H1 (cell line): Measurements from ENCODE around the gene ERCC3. TPM values are rescaled to one million over a fixed set of nuclear protein-coding genes. Genes with fewer than 3 reads are reported as not detected.
"Not testable (repeated sequence)": the region's sequence is repeated elsewhere in the genome, so short reads cannot be mapped to it uniquely, and the experiment has no call there.

ENCODE experiments used
- CTCF ChIA-PET: fragments of 300-600 bp; sonication (Branson Sonifier 250); formaldehyde crosslinking; loops from one replicate; lab custom pipeline; 2021; ENCODE audit not compliant: partially characterized antibody; lab: Charles Lee
- POLR2A ChIA-PET: fragments of 300-600 bp; sonication (Branson Sonifier 250); formaldehyde crosslinking; loops from one replicate; lab custom pipeline; 2021; ENCODE audit warnings: inconsistent platforms; ENCODE audit not compliant: partially characterized antibody; lab: Charles Lee
- DNase-seq, 2 experiments: peaks; one replicate each; pipeline versions ENCODE4 v3.0.0 to v3.0.0-alpha.2; 2010 to 2022; ENCODE audit warnings: low spot score in 2 of 2, low read depth in 1 of 2, mixed read lengths in 1 of 2
- FAIRE-seq: peaks from 2 replicates; lab custom pipeline; 2011; peaks lifted over from hg19 to GRCh38; lab: Jason Lieb, UNC
- H2AFZ ChIP-seq: 2 replicates; pipeline ENCODE4 v1.8.1; 2012; ENCODE audit warnings: low read length, inconsistent platforms
- H2AK5ac ChIP-seq: 2 replicates; pipeline ENCODE4 v1.6.1; 2013; ENCODE audit warnings: low read depth, low read length
- H2BK120ac ChIP-seq: replicated peaks from 2 replicates; pipeline ENCODE3; 2013; ENCODE audit warnings: low read depth, low read length, inconsistent platforms
- H2BK12ac ChIP-seq: 2 replicates; pipeline ENCODE4 v1.6.1; 2013; ENCODE audit warnings: low read depth, low read length
- H2BK15ac ChIP-seq: 2 replicates; pipeline ENCODE4 v1.6.1; 2013; ENCODE audit warnings: low read length
- H2BK20ac ChIP-seq: 2 replicates; pipeline ENCODE4 v1.6.1; 2013; ENCODE audit warnings: low read length
- H2BK5ac ChIP-seq: 2 replicates; pipeline ENCODE4 v1.6.1; 2013; ENCODE audit warnings: low read depth, low read length
- H3K14ac ChIP-seq: 2 replicates; pipeline ENCODE4 v1.6.1; 2013; ENCODE audit warnings: inconsistent platforms; ENCODE audit not compliant: insufficient read length
- H3K18ac ChIP-seq: 2 replicates; pipeline ENCODE4 v1.6.1; 2013; ENCODE audit warnings: low read length; ENCODE audit errors: extremely low read depth
- H3K23ac ChIP-seq: 2 replicates; pipeline ENCODE4 v1.6.1; 2013; ENCODE audit warnings: inconsistent platforms; ENCODE audit not compliant: insufficient read length
- H3K23me2 ChIP-seq: 2 replicates; pipeline ENCODE4 v1.6.1; 2013; ENCODE audit warnings: low read depth, low read length
- H3K27ac ChIP-seq: 2 replicates; pipeline ENCODE4 v1.6.1; 2011; ENCODE audit warnings: low read depth, low read length, inconsistent platforms
- H3K27me3 ChIP-seq, 4 experiments: replicated peaks in 1 of 4; 1 replicate in 1 of 4; 2 replicates in 3 of 4; pipeline versions ENCODE4 v1.6.1 to v1.8.1; 2011 to 2013; ENCODE audit warnings: low read length in 3 of 4, mild to moderate bottlenecking in 3 of 4, inconsistent platforms in 2 of 4, mixed read lengths in 2 of 4, moderate library complexity in 1 of 4; ENCODE audit not compliant: control insufficient read depth in 3 of 4, insufficient read depth in 3 of 4; ENCODE audit errors: extremely low read depth in 1 of 4
- H3K36me3 ChIP-seq, 4 experiments: 2 replicates each; pipeline versions ENCODE4 v1.6.1 to v1.8.1; 2011 to 2013; ENCODE audit warnings: mild to moderate bottlenecking in 4 of 4, low read length in 3 of 4, moderate library complexity in 2 of 4, control low read depth in 1 of 4, inconsistent platforms in 1 of 4; ENCODE audit not compliant: insufficient read depth in 4 of 4, control insufficient read depth in 2 of 4
- H3K4ac ChIP-seq: replicated peaks from 2 replicates; pipeline ENCODE3; 2013; ENCODE audit warnings: low read length, low read depth, mixed read lengths, inconsistent platforms; ENCODE audit not compliant: insufficient read length
- H3K4me1 ChIP-seq, 4 experiments: replicated peaks in 1 of 4; 1 replicate in 1 of 4; 2 replicates in 3 of 4; pipeline versions ENCODE4 v1.6.1 to v1.8.1; 2011 to 2013; ENCODE audit warnings: low read length in 3 of 4, inconsistent platforms in 2 of 4, mixed read lengths in 1 of 4; ENCODE audit not compliant: insufficient read depth in 4 of 4, control insufficient read depth in 3 of 4
- H3K4me2 ChIP-seq, 2 experiments: 2 replicates each; pipeline versions ENCODE4 v1.6.1 to v1.8.1; 2011 to 2013; ENCODE audit warnings: low read depth in 2 of 2, low read length in 2 of 2, control low read depth in 1 of 2, inconsistent platforms in 1 of 2, mild to moderate bottlenecking in 1 of 2; ENCODE audit not compliant: insufficient read depth in 1 of 2
- H3K4me3 ChIP-seq, 4 experiments: fragments of 200-600, 300-600 bp in 1 of 4; sonication (generic), shearing (Covaris generic), sonication (Bioruptor Twin) in 1 of 4; 2 replicates each; pipeline versions ENCODE4 v1.5.1 to v1.8.1; 2011 to 2016; ENCODE audit warnings: low read length in 4 of 4, low read depth in 3 of 4, control low read depth in 2 of 4, inconsistent platforms in 2 of 4, mild to moderate bottlenecking in 2 of 4, mixed read lengths in 1 of 4, moderate library complexity in 1 of 4; ENCODE audit not compliant: insufficient read depth in 2 of 4; ENCODE audit errors: extremely low read depth in 1 of 4
- H3K56ac ChIP-seq: replicated peaks from 2 replicates; pipeline ENCODE3; 2013; ENCODE audit warnings: low read depth, mild to moderate bottlenecking, mixed read lengths, low read length, inconsistent platforms; ENCODE audit not compliant: insufficient read length
- H3K79me1 ChIP-seq: 2 replicates; pipeline ENCODE4 v1.6.1; 2013; ENCODE audit warnings: low read depth, low read length, control low read depth
- H3K79me2 ChIP-seq, 2 experiments: 2 replicates each; pipeline versions ENCODE4 v1.6.1 to v1.8.1; 2012 to 2013; ENCODE audit warnings: low read length in 2 of 2, mild to moderate bottlenecking in 2 of 2, inconsistent platforms in 1 of 2; ENCODE audit not compliant: insufficient read depth in 2 of 2, control insufficient read depth in 1 of 2
- H3K9ac ChIP-seq, 4 experiments: replicated peaks in 1 of 4; 1 replicate in 1 of 4; 2 replicates in 3 of 4; pipeline versions ENCODE4 v1.6.1 to v1.8.1; 2011 to 2013; ENCODE audit warnings: low read depth in 3 of 4, low read length in 3 of 4, control low read depth in 2 of 4, mild to moderate bottlenecking in 2 of 4, moderate library complexity in 2 of 4, inconsistent platforms in 1 of 4; ENCODE audit errors: extremely low read depth in 1 of 4
- H3K9me3 ChIP-seq, 2 experiments: 2 replicates each; pipeline versions ENCODE4 v1.6.1 to v1.8.1; 2012 to 2013; ENCODE audit warnings: mild to moderate bottlenecking in 2 of 2, moderate library complexity in 2 of 2, control low read depth in 1 of 2, inconsistent platforms in 1 of 2, low read depth in 1 of 2, low read length in 1 of 2, mixed read lengths in 1 of 2; ENCODE audit not compliant: insufficient read depth in 2 of 2
- H4K20me1 ChIP-seq, 2 experiments: replicated peaks in 1 of 2; 2 replicates each; pipeline versions ENCODE3 to v1.8.1; 2011 to 2013; ENCODE audit warnings: inconsistent platforms in 2 of 2, low read length in 2 of 2, mild to moderate bottlenecking in 1 of 2; ENCODE audit not compliant: insufficient read depth in 2 of 2, control insufficient read depth in 1 of 2
- H4K5ac ChIP-seq: 2 replicates; pipeline ENCODE4 v1.6.1; 2013; ENCODE audit warnings: low read length, low read depth, mixed read lengths, inconsistent platforms; ENCODE audit not compliant: insufficient read length
- H4K8ac ChIP-seq: 2 replicates; pipeline ENCODE4 v1.8.0; 2013; ENCODE audit warnings: mild to moderate bottlenecking, moderate library complexity, low read length, inconsistent platforms; ENCODE audit not compliant: insufficient read depth; ENCODE audit errors: extremely low read depth
- H4K91ac ChIP-seq: replicated peaks from 2 replicates; pipeline ENCODE3; 2013; ENCODE audit warnings: low read length, mixed read lengths, inconsistent platforms; ENCODE audit not compliant: insufficient read length
- CBX5 ChIP-seq: fragments of 300-800, 300-1000 bp; sonication (generic); IDR thresholded peaks from 2 replicates; pipeline ENCODE4 v1.7.1; 2016; ENCODE audit warnings: antibody characterized with exemption, low read length, low read depth
- CBX8 ChIP-seq: fragments of 300-800, 300-1000 bp; sonication (generic); IDR thresholded peaks from 2 replicates; pipeline ENCODE4 v1.7.1; 2016; ENCODE audit warnings: low read depth, low read length, borderline replicate concordance
- HDAC6 ChIP-seq: IDR thresholded peaks from one replicate; pipeline ENCODE4 v1.7.1; 2012; ENCODE audit warnings: low read depth, mild to moderate bottlenecking, inconsistent platforms, low read length, moderate library complexity
- JUND ChIP-seq: IDR thresholded peaks from 2 replicates; pipeline ENCODE4 v1.6.1; 2011; ENCODE audit warnings: mild to moderate bottlenecking, improper control_type of control experiment, low read length
- SIX5 ChIP-seq: IDR thresholded peaks from 2 replicates; pipeline ENCODE4 v1.6.1; 2011; ENCODE audit warnings: mild to moderate bottlenecking, low read depth, low read length
- TAF1 ChIP-seq: IDR thresholded peaks from 2 replicates; pipeline ENCODE4 v1.6.1; 2011; ENCODE audit warnings: mild to moderate bottlenecking, low read depth, low read length
- WGBS, 2 experiments: shearing (Covaris generic) in 1 of 2; methylation state at CpG; one replicate each; pipeline versions ENCODE4 v1.1.6 to v1.1.7; 2013 to 2015; ENCODE audit warnings: low lambda C conversion rate in 2 of 2, mixed read lengths in 2 of 2, inconsistent platforms in 1 of 2, low coverage in 1 of 2, missing lambda C conversion rate in 1 of 2; ENCODE audit not compliant: insufficient replicate concordance in 2 of 2, insufficient coverage in 1 of 2, insufficient read length in 1 of 2; ENCODE audit errors: extremely low coverage in 1 of 2, missing lambda C conversion rate in 1 of 2; 5-methylcytosine and 5-hydroxymethylcytosine counted together
- polyA plus RNA-seq, 7 experiments: library from polyadenylated mRNA; depleted of rRNA in 3 of 7; stranded (reverse) in 5 of 7; unstranded in 2 of 7; fragments of >200 nt in 5 of 7; fragments of 200-250 nt in 2 of 7; gene quantifications; 1 replicate in 5 of 7; 2 replicates in 1 of 7; 4 replicates in 1 of 7; pipeline versions ENCODE4 v1.2.1 to v1.2.3, GENCODE V29; 2011 to 2013; ENCODE audit warnings: missing spikeins in 2 of 7, mixed read lengths in 2 of 7
- total RNA-seq: library from RNA; stranded (reverse); fragmentation: NEBNext Ultra II Directional; extraction: Animal tissue kit (Norgen Biotek cat#: 25700); gene quantifications from 2 replicates; pipeline ENCODE4 v1.2.1, GENCODE V29; 2021
- TF ChIP-seq, protein P1 (sequence below): IDR thresholded peaks from 2 replicates; pipeline ENCODE4 v1.6.1; 2012; ENCODE audit warnings: low read length, inconsistent platforms

Gene ERCC3
- total and polyA plus RNA-seq, 2 of the 8 experiments (the other 6 are each of a cell fraction or from before 2014, with no cell fraction given): 41.8 to 48.9 TPM

DNA sequence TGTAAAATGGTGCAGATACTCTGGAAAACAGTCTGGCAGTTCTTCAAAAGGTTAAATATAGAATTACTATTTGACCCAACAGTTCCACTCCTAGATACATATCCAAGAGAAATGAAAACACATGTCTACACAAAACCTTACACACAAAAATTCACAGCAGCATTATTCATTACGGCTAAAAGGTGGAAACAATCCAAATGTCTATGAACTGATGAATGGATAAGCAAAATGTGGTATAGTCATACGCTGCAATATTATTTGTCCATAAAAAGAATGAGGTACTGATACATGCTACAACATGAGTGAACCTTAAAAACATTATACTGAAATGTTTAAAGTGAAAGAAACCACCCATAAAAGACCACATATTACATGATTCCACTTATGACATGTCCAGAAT is 77.8 kb downstream of the ERCC3 start (continued):
- TF ChIP-seq SIX5: no peak
- no peak for TF ChIP-seq JUND
- TF ChIP-seq TAF1: no peak
- TF ChIP-seq HDAC6: no peak
- TF ChIP-seq CBX8: no peak
- TF ChIP-seq, protein P1, sequence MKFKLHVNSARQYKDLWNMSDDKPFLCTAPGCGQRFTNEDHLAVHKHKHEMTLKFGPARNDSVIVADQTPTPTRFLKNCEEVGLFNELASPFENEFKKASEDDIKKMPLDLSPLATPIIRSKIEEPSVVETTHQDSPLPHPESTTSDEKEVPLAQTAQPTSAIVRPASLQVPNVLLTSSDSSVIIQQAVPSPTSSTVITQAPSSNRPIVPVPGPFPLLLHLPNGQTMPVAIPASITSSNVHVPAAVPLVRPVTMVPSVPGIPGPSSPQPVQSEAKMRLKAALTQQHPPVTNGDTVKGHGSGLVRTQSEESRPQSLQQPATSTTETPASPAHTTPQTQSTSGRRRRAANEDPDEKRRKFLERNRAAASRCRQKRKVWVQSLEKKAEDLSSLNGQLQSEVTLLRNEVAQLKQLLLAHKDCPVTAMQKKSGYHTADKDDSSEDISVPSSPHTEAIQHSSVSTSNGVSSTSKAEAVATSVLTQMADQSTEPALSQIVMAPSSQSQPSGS: no peak
- TF ChIP-seq CBX5: no peak

DNA sequence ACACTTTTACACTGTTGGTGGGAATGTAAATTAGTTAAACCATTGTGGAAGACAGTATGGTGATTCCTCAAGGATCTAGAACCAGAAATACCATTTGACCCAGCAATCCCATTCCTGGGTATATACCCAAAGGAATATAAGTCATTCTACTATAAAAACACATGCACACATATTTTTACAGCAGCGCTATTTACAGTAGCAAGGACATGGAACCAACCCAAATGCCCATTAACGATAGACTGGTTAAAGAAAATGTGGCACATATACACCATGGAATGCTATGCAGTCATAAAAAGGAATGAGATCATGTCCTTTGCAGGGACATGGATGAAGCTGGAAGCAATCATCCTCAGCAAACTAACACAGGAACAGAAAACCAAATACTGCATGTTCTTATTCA is 79.7 kb downstream of the ERCC3 start:
- H4K8ac ChIP-seq, H2AK5ac ChIP-seq, H2AFZ ChIP-seq, H2BK20ac ChIP-seq, H3K14ac ChIP-seq, H3K79me2 ChIP-seq, CTCF ChIA-PET, H2BK15ac ChIP-seq, H3K4me3 ChIP-seq, H3K4me2 ChIP-seq, H2BK5ac ChIP-seq, H3K36me3 ChIP-seq, H3K56ac ChIP-seq, H3K9ac ChIP-seq, DNase-seq, H4K5ac ChIP-seq, POLR2A ChIA-PET, H3K23ac ChIP-seq, H4K91ac ChIP-seq, H3K79me1 ChIP-seq, H3K4ac ChIP-seq, H3K18ac ChIP-seq, H2BK120ac ChIP-seq, H3K27ac ChIP-seq, H4K20me1 ChIP-seq, H3K4me1 ChIP-seq, FAIRE-seq, H3K9me3 ChIP-seq, H2BK12ac ChIP-seq: not testable (repeated sequence)
- WGBS, 2 experiments: 91% methylated on average over 2 of the region's 2 CpGs; no CpG with 5 or more reads in 1 of the 2 experiments
- H3K27me3 ChIP-seq: peaks cover 0 to 17% (median 8%) of the 10 kb centered on the region in 4 experiments; a peak in 5 of 7 replicates
- peaks cover 12% of the 10 kb centered on the region for H3K23me2 ChIP-seq
